IPS DF 19.7 (cell line): ENCODE results near the gene PLGRKT.
A peak's percentile ranks its signal among the peaks of the same experiment; 100 is the strongest.
"Not testable (repeated sequence)": the region's sequence is repeated elsewhere in the genome, so short reads cannot be mapped to it uniquely, and the experiment has no call there.

ENCODE experiments used
- DNase-seq: peaks from one replicate; pipeline ENCODE4 v3.0.0-alpha.2; 2013; ENCODE audit warnings: low read depth, low spot score

PLGRKT gene

DNA sequence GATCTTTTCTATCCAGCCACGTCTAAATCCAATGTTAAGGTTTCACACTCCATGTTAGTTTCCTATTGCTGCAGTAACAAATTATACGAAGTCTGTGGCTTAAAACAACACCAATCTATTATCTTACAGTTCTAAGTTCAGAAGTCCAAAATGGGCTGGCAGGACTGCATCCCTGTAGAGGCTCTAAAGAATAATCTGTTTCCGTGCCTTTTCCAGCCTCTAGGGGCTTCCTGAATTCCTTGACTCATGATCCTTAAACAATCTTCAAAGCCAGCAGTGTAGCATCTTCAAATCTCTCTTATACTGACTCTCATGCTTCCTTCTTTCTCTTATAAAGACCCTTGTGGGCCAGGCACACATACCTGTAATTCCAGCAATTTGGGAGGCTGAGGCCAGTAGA lies 6.8 kb downstream of the PLGRKT start:
- DNase-seq: no peak

DNA sequence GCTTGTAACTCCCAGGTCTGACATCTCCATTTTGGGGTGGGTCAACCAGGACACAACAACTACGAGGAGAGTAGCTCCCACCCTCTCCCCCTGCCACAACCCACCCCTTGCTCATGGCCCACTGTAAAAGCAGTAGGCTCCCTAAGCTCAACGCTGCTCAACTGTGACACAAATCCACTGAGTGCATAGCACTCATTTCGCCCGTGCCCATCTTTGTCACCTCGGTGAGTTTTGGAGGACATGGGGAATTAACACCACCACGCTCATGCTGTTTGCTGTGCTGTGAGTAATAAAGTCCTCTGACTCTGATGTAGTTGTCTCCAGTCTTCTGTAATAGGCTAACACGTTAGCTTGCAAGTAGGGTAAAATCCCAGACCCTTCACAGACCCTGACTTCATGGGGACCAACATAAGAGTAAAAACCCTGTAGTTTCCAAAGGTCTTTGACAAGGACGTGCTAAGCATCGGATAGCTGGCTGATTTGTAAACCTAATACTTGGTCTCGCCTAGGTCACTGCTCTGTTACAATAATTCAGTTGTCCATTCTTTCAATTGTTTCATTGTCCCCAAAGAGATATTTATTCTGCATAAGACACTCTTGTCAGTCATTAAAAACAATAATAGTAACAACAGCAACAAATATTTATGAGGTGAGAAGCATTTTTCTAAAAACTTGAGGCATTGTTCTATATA lies 7.7 kb downstream of the PLGRKT start:
- DNase-seq: no peak

DNA sequence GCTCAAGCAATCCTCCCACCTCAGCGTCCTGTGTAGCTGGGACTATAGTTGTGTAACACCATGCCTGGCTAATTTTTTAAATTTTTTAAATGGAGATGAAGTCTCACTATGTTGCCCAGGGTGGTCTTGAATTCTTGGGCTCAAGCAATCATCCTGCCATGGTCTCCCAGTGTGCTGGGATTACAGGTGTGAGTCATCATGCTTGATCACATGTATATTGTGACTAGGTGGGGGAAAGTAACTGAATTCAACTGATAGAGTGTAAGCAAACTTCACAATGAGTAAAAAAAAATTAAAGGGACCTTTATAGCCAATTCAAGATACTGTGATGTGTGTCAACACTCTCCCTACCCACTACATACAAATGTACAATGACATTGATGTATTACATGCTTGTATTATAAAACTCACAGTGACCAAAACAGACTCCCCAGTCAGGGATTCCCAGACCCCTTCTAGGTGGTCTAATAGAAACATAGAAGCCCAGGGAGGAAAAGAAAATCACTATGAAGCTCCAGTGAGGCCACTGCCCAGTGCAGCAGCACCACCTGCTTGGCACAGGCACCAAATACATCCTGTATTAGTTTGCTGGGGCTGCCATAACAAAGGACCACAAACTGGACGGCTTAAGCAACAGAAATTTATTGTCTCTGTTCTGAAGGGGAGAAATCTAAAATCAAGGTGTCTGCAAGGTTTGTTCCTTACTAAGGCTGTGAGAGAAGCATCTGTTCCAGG lies 8.8 kb downstream of the PLGRKT start:
- no peak for DNase-seq

DNA sequence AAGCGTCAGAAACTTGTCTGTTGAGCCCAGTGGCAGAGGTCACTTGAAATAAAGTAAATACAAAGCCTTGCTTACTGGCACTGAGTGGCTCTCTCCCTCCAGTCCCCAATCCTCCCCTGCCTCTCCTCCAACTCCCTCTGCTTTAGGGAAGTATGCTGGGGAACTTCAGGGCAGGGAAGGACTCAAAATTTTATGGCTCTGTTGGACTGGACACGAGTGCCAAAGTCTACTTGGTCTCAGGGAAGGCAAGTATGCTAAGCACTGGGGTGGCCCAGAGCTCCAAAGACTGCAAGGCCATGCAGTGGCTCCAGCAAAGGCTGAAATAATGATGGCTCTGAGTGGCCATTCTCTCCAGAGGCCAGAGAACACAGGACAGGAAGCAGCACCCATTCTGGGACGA lies 9.6 kb downstream of the PLGRKT start:
- DNase-seq: no peak

DNA sequence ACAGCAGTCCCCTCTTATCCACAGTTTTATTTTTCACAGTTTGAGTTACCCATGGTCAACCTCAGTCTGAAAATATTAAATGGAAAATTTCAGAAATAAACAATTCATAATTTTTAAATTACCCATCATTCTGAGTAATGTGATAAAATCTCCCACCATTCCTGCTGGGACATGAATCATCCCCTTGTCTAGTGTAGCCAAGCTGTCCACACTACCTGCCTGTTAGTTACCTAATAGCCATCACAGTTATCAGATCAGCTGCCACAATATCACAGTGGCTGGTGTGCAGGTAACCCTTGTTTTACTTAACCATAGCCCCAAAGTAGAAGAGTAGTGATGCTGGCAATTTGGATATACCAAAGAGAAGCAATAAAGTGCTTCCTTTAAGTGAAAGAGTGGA lies 10.7 kb downstream of the PLGRKT start:
- DNase-seq: no peak

DNA sequence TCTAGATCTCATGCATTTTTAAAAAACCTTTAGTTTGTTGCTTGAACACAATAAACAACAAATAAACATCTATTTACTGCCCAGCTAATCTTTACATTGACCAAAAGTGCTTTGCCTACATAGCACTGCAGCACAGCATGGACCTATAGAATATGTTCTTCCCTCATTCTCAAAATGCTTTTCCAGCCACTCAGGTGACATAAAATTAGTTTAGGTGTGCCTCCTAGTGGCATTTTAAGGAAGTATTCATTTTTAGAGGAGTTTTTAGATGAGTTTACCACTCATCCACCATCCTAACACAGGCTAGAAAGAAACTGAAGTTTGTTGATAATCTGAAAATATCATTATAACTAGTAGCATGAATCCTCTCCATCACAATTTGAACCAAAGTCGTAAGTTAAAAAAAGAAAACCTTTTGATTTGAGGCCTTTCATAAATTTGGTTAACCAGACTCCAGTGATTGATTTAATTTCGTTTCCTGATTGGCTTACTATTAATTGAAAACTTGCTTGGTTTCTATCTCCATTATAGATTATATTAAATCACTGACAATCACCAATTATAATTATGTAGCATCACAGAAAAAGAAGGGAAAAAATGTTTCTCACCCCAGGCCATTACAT lies 12.6 kb downstream of the PLGRKT start:
- no peak for DNase-seq

DNA sequence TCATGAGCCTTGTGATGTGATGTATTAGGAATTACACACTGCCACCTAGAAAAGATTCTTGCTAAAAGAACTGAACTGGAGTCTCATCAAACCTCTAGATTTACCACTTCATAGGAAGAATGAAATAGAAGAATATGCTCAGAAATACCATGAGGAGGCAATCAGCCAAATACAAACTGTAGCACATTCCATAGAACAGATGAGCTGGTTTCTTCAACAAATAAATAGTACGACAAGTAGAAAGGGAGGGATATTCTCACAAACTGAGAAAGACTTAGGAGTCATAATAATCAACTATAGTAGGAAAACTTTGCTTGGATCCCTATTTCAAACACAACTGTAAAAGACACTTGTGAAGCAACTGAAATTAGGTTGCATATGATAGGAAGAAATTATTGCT lies 15.4 kb downstream of the PLGRKT start:
- no peak for DNase-seq

DNA sequence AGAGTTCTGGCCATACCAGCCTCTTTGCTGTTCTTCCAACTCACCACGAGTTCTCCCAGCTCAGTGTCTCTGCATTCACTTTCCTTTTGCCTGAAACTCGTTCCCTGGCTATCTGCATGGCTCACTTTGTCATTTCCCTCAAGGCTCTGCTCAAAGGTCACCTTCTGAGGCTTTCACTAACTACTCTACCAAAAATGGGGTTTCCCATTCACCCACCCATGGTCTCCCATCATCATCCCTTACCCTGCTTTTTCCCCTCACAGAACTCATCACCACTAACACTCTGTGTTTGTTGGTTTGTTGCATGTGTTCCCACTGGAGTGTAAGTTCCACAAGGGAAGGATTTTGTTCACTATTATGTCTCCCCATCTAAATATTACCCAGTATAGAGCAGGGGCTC lies 16.6 kb downstream of the PLGRKT start:
- DNase-seq: no peak

DNA sequence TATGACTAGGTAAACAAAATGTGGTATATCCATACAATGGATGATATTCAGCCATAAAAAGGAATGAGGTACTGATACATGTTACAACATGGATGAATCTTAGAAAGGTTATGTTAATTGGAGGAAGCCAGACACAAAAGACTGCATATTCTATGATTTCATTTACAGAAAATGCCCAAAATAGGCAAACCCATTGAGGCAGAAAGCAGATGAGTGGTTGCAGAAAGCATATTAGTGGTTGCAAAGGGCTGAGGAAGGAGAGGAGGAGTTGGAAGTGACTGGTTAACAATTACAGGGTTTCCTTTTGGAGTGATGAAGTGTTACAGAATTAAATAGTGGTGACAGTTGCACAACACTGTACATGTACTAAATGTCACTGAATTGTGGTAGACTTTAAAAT lies 17.7 kb downstream of the PLGRKT start:
- DNase-seq: no peak

DNA sequence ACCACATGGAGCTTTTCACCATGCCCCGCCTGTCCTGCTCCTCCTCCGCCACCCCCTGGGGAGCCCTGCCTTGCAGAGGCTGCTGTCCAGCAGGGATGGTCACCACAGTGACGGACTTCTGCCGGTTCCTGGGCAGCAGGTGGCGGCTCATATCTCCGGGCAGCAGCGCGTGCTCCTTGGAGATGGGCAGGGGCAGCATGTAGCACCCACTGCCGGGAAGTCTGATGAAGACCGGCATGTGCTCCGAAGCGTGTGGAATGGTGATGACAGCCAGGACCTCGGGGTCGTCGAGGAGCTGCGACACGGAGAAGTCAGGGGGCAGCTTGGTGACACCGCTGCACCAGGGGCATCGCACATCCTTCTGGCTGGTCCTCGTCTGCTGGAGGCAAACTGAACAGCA lies 19.2 kb downstream of the PLGRKT start:
- no peak for DNase-seq

DNA sequence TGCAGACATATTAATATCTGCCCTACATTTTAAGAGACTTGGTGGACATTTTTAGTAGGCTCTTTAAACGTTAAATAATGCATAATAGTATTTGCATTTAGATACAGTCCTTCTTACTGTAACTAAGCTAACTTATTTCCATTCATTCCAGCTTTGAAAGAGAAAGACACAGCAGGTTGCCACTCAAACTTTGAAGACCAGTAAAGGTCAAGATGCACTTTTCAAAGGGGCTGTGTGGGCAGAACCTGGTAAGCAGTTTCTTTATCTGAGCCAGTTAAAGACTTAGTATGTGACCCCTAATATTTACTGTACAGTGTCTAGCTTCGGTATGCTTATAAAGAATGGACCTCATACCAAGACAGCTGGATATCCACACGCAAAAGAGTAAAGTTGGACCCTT lies 20.8 kb downstream of the PLGRKT start:
- DNase-seq: no peak

DNA sequence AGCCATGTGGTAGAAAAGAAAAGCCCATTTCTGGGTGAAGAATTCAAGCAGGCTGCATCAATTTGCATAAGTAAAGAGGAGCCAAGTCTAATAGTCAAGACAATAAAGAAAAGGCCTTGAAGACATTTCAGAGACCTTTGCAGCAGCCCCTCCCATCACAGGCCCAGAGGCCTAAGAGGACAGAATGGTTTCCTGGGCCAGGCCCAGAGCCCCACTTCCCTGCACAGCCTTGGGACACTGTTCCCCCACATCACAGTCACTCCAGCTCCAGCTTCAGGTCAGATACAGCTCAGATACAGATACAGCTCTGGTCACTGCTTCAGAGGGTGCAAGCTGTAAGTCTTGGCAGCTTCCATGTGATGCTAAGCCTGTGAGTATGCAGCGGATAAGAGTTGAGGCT lies 29.1 kb downstream of the PLGRKT start:
- DNase-seq: no peak

DNA sequence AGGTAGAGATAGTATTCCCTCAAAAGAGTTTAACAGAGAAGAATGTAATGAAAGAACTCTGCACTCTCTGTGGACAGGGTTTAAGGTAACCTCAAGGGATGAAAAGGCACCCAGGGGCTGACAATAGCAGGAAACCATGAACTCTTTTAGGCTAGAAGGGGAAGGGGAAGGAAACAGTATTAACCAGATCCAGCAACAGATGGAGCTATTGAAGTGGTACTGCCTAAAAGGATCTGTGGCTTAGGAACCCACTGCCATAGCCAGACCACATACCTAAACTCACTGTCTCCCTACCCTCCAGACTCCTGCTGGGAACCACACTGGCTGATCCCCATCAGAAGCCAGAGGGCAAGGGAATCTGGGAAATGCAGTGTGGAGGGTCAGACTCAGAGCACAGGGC lies 35.5 kb downstream of the PLGRKT start:
- peak; percentile 17 for DNase-seq

DNA sequence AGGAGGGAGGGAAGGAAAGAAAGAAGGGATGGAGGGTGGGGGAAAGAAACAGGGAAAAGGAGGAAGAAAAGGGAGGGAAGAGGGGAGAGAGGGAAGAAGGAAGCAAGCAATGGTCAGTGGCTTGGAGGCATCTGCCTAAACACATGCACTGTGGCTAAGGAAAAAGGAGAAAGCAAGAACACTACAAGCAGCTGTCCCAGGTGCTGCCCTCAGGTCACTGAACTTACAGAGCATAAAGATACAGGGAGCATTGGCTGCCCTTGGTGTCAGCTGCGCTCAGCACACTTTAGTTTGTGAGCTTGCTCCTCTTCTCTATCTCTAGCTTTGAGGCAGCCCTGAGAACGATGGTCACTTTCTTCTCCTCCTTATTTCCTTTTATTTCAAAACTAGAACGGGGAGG lies 40.2 kb downstream of the PLGRKT start:
- DNase-seq: not testable (repeated sequence)

DNA sequence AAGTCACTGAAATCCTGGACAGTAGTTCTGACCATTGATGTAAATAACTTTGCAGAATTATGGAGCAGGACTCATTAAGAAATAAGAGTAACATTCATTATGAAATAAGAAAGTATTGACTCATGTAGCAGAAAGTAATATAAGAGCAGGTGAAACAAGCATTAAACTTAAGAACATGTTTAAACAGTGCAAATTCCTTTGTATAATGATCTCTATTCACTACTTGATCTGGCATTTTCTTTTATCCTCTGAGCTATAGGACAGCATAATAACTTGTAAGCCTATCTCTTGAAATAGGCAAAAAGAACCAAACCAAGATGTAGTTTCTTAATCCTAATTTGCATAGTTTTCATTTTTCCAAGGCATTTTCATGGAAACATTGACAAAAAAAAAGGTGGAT lies 42.3 kb downstream of the PLGRKT start:
- DNase-seq: no peak

DNA sequence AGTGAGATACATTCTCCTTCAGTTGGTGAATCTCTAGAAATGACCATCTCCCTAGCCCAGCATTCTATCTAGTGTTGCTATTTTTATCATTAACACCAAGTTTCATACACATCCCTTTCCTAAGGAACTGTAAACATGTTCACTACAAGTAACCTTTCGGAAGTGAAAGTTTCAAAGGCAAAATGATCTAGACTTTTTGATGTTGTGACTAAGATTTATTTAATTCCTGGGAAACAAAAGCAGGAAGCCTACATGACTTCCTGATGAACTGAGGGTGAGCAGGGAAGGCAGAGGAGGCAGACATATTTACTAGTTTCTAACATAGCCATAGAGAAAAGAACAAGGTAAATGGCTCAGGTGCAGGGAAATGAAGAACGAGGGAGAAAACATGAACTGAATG lies 43.7 kb downstream of the PLGRKT start:
- DNase-seq: not testable (repeated sequence)

DNA sequence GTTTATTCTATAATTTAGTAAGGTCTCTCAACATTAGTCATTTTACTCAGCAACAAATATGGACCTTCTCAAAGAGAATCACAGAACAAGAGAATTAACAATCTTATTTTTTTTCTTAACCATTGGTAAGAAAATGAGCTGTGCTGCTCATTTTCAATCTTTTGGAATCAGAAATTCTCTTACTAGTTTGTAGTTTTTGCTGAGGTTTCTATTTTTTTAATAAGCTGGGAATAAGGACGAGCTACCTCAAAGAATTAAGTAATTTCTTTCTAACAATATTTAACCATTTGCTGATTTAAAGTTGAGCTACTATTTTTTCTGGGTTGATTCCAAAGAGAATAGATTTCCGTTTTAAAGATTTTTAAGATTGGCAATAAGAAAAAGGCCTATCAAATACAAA lies 44.2 kb downstream of the PLGRKT start:
- no peak for DNase-seq

DNA sequence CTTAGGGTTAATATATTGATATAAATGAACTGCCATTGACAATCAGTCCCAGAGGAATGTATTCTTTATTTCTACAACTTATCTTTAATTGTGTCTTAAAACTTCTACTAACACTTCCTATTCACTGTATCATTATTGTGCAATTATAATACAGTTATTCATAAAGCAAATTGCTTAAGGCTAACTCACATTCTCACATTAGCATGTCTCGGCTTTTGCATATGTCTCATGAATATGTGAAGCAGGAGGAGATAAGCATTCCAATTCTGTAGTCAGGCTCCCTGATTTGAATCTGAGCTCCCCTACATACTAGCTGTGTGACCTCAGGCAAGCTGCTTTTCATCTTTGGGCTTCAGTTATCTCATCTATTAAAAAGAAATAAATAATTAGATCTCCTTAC lies 45.4 kb downstream of the PLGRKT start:
- no peak for DNase-seq

DNA sequence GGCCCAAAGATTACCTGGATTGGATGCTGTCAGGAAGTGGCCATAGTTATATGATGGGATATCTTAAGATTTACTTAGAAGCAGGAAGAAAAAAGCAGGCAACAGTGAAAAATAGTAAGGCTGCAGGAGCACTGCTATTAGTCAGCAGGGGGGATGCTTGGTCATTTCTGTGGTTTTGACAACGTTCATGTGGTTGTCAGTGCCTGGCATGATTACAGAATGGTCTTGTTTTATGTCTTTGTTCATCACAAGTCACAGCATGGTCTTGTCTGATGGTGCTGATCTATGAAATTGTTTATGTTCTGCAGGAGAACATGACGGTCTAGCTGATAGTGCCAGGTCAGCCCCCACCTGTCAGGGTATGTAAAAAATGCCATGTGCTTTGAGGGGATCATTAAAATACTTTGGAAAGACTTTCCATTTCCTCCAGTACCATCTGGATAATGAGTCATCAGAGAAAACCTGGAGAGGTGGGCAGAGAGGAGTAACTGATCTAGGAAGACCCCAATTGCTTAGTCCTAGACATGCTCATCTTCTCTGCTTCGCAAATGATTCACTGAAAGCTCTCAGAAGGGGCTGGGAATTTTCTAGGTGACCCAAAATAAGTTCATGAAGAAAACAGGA lies 48.5 kb downstream of the PLGRKT start:
- no peak for DNase-seq

DNA sequence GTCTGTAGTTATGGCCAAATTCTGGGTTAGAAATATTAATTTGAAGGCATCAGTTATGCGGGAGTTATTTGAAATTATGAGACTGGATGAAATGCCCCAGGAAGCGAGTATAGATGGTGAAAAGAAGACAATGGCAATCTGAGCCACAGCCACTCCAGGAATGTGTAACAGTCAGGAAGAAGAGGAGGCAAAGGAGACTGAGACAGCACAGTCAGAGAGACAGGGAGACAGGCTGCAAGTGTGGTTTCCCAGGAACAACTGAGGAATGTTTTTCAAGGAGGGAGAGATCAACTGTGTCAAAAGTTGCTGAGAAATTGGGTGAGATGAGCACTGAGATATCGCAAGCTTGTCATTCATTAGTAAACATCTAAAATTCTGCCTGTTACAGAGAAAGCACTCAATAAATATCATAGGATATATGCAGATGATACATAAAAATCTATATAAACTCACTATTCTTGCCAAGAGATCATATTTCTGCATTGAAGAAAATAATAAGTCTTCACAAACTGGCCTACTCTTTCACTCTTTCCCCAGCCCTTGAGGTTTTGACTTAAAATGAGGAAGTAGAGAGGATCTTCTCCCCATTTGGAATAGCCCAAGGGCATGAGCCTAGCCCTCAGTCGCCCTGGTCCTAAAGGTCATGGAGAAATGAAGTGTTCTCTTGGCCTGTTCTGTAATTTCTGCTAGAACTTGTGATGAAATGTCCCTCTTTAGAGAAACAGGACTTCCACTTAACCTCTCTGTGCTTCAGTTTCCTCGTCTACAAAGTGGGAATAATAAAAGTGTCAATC lies 49.5 kb downstream of the PLGRKT start:
- DNase-seq: no peak

DNA sequence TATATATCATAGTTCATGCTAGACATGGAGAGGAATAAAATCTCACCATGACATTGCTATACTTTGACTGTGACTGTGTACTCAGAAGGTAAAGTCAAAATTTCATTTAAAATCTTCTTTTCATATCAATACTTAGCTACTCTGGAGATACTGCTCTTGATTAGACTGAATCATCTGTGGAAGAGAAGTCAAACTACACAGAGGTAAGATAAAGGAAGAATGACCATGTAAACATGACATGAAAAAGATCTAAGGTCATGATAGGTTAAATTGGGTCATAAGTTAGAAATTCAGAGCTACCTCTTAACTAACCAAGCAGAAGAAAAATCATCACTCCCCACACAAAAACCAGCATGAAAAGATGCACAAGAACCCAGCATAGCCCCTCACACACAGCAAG lies 53.3 kb downstream of the PLGRKT start:
- no peak for DNase-seq

DNA sequence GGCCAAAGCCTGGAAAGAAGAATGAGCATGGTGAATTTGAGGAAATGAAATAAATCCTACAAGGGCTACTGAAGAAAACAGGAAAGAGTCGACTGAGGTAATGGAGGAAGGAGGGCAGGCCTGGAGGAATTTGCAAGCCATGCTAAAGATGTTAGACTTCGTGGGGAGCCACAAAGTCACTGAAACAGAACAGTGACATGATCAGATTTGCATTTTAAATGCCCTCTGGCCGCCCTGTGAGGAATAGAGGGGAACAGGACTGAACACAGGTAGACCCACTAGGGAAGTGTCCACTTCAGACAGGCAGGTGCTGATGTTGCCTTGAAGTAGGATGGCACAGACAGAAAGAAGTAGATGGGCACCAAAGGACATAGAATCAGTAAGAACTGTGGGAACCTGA lies 55.2 kb downstream of the PLGRKT start:
- no peak for DNase-seq
